NCI-H524 treated with DMSO at 0.1 percent for 48 hours (cell line): ENCODE measurements around the gene FAM78B.

Experiments
- DNase-seq: peaks from one replicate; lab custom pipeline; 2025; lab: John Stamatoyannopoulos, UW

FAM78B gene

DNA sequence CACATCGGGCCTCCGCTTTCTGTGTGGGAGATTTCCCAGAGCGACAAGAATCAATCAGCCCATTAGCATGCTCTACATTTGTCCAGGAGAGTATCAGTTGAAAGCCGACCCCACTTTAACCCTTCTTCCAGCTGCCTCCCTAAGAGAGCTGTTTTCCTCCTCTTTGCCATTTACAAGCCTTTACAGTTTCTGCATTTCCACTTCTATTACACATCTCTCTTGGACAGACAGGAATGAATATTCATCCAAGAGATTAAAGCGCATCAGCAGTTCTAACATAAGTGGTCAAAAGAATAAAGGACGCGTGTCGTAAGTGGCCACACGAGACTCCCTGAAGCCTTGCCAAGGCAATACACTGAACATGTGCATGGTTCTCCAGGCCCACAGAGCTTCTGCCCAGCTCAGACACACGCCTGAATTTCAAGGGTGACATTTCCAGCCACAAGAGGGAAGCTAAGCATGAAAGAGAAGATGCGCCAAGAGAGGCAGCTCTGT is 47.3 kb downstream of the FAM78B start:
- no peak for DNase-seq

DNA sequence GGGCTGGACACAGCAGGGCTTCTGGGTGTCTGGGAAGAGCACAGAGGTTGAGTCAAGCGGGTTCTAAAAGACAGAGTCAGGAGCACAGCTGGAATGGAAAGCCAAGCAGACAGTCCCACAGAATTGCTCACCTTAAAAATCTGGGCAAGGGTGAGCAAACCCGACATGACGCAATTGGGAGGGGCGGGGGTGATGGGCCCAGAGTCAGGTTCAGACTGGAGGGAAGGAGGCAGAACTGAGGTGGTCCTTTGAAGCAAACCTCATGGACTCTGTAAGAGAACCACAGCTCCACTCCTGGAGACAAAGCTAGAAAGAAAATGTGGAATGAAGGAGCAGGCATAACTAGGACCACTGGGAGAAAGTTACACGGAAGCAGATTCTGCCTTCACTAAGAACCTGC is 49.0 kb downstream of the FAM78B start:
- no peak for DNase-seq

DNA sequence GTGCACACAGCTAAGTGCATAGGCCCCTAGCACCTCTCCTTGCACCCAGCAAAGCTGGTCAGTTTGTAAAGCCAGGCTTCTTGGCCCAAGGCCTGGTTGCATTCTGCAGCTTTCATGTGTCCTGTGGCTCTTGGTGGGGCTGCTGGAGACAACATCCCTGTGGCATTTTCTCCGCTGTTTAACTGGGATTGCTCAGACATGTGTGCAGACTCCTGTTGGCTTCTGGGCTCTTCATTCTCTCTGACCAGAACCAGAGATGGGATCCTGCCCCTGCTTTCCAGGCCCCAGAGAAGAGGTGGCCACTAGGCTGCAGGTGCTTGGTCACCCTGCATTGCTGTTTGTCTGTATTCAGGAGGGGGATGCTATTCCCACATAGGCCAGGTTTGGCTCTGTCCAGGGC is 50.8 kb downstream of the FAM78B start:
- no peak for DNase-seq

DNA sequence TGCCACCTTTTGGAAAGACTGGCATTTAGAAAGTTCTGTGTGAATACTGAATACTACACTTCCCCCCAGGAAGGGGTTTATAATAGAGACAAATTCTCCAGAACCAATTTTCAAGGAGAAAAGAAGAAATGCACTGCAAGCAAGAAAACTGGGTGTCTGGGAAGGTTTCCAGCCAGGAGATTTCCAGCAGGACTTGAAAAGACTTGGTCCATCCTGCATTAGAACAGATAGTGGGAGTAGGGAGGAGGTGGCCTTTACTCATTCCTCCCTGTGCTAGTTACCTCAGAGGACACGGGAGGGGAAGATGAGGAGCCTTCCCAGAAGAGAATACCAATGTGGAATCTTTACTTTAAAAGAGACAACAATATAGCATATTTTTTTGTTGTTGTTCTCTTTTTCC is 52.4 kb downstream of the FAM78B start:
- DNase-seq, result no peak

DNA sequence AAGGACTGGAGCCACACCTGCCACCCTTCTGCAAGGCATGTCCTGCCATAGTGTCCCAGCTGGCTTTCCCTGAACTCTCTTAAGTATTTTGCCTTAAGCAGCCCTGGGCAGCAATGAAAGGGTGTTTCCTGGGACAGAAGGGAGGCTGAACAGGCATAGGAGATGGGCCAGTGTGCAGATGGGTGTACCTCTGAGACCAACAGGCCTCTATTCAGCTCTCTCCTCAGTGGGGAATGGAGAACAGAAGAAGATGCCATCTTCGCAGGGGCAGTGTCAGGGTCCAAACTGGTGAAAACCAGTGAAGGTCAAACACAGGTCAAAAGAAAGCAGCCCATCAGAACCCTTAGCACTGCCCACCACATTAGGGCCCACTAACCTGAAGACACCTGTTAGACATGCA is 53.2 kb downstream of the FAM78B start:
- DNase-seq, result no peak

DNA sequence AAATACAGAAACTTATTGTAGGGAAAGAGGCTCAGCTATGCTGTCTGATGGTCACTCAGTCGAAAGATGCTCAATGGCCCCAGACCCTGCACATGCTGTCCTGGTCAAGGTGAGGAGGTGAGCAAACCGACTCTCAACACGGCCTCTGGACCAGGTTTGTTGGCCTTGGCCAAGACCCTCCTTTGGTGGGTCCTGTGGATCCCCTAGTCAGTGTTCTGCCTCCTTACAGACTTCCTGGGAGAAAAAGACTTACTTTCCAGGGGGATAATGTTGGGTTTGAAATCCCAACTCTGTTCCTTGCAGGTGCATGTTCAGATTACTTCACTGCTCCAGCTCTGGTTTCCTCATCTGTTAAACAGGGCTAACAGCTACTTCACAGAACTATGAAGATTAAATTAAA is 53.8 kb downstream of the FAM78B start:
- no peak for DNase-seq

DNA sequence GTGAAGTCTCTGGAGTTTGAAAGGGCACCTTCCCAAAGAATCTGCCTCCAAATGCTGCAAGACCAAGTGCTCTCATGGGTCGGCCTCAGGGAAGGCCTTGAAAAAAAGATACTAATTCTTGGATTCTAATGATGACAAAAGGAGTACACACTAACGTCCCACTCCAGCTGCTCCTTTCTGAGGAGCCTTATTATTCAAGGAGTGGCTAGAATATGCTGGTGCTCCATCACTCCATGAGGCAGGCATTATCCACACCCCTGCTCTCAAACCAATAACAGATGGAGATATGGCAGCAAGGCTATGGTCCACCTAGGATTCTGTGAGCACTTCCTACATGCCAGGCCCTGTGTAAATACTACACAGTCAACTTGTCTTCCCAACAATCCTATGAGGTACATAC is 54.4 kb downstream of the FAM78B start:
- no peak for DNase-seq

DNA sequence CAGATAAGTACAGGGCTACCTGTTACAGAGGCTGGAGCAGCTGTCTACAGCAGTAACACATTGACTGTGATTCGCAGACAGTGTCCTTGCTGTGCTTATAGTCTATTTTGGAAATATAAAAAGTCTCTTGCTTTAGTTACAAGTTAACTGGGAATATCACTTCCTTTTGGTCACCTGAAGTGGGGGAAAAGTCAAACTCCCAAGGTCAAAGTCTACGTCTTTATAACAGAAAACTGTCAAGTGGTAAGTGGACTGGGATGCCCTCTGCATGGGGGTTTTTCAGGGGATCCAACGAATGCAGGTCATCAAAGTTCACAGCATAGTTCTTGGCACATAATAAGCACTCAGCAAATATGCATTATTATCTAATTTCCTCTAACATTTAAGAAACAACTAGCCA is 55.4 kb downstream of the FAM78B start:
- no peak for DNase-seq

DNA sequence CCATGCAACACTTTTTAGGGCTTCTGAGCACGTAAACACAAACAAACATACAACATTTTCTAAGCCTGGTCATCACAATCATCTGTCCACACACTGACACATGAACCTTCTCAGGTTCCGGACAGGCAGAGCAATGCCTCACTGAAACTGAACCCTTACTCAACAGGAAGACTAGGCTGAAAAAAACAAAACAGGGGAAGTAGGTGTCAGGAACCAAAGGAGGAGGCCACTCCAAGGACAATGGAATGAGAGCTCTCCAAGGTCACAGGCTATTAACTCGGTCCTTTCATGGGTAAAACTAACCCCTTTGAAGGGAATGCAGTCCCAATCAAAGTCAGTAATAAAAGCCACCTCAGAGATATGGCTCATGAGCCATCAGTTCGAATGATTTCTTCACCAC is 76.6 kb downstream of the FAM78B start:
- no peak for DNase-seq

DNA sequence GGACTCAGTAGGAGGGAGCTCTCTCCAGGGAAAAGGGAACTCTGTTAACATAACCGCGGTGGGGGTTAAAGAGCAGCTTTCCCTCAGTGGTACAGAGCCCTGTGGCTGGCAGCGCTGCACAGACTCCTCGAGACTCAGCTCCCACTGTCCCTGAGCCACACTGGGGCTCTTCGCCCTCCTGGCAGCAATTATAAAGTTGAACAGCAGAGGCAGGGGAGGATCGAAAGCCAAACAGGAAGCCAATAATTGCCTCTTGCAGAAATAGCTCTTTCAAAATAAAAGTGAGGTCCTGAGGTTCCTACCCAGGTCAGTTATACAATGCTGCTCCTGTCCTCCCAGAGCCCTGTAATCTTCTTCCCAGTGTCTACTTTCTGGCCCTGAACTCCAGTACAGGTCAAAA is 77.0 kb downstream of the FAM78B start:
- no peak for DNase-seq

DNA sequence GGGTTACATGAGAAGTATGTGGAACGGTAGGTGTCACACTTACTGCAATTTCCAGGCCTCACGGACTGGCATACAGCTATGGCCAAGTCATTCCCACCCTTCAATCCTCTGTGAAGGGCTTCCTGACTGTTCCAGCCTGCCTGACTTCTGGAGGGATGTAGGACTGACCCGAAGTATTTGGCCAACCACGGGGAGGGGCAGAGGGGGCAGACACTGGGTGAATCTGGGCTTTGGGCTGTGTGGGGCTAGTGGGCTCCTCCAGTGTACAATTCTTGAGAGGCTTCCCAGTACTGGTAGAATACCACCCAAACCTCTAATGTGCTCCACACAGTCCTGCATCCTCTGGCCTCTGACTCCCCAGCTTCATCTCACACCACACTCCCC is 78.2 kb downstream of the FAM78B start:
- no peak for DNase-seq

DNA sequence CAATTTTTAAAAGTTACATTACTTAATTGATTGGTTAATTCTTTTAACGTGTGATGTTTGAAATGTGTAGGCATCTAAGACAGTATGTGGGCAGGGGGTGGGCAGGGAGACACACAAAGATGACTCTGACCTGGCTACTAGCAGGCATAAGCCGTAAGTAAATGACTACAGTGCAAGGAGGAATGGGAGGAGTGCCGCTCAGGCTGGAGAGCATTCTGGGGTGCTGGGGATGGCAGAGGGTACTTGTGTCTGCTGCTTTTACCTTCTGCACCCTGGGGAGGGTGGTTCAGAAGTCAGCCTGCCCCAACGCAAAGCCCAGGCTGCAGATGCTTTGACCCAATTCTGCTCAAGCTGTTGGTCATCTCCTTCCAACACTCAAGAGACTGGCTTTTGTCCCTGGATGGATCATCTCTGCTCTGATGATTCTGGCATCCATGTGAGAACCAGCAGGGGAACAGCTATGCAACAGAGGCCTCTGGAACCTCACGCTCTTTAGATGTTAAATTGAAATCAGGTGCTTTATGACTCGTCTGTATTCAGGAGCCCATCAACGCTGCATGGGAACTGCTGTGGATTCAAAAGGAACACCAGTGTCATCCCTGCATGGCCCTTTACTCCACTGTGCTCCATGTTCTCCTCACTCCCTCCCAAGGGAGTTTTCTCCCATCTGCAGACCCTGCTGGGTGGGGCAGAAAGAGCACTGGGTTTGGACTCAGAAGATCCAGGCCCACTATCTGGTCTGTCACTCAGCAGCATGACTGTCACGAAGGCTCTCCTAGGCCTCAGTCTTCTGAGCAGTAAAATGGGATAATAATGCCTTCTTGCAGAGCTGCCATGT is 78.8 kb downstream of the FAM78B start:
- no peak for DNase-seq

DNA sequence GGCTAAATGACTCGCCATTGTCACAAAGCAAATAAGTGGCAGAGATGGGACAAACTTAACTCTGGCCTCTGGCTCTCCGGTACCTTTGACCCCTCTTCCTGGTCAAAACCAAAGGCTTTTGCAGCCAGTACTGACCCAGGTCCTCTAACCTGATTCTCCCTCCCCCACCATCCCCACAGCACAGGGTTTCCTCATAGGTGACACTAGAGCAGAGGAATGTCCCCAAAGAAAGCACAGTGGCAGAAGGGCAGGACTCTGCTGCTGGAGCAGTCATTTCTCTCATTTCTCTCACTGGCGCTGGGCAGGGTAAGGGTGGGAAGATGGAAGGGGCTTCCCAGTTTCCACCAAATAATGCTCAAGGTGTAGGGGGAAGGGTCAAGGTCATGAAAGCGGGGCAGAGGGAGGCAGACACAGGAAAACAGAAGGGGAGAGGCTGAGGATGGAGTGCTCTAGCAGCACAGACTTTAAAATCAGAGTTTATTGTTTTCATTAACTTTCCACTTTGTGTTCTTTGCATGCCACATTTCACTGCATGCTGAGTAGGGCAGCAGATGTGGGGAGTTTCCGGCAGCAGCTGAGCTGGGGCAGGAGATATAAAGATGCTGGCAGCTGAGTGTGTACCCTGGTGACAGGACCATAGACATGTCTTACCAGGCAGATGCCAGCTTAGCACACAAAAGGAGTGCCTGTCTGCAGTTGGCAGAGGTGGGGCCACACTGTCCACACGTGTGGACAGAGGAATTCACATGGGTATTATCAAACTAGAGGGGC is 80.5 kb downstream of the FAM78B start:
- no peak for DNase-seq

DNA sequence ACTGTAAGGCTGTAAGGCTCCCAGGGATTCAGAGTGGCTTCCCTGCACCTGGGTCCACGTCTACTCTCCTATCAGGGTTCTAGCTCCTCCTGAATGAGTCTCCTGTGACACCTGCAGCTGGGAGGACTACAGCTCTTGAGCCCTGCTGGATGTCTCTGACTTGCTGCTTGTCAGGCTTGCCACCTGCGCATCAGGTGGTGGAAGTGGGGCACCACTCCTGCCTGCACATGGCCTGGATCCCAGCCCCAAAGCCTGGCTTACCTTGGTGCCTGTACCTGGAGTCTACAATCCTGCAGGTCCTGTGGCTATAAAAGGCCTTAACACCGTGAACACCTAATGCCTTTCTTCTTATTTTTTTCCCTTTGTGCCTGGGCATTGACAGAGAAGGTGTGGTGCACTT is 82.2 kb downstream of the FAM78B start:
- DNase-seq, result no peak

DNA sequence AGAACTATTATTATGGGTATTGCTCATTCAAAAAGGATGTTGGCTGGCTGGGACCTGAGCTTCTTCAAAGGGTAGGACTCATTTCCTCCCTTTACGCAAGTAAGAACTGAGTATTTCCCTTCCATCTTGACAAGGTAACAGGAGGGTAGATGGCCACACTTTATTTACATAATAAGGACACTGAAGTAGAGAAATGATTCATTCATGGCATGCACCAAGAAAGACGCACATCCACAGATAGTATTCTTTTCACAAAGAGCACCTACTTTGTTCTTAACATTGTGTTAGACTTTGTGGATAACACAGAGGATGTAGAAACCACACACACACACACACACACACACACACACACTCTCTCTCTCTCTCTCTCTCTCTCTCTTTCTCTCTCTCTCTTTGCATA is 82.9 kb downstream of the FAM78B start:
- DNase-seq, result no peak

DNA sequence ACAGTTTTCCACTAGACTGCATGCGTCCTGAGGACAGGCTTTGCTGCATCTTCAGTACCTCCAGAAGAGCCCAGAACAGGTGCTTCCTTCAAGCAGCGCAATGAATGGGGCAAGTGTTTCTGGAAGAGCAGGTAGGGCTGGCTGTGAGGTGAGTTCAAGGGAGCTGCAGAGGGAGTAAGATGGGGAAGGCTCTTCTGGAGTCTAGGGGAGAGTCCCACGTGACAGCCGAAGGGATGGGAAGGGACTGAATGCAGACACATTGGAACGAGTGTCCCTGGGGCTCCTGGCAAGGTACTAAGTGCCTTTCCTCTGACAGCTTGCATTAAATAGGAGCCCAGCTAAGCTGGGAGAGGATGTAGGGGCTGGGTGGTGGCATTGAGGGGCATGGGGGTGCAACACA is 84.2 kb downstream of the FAM78B start:
- no peak for DNase-seq

DNA sequence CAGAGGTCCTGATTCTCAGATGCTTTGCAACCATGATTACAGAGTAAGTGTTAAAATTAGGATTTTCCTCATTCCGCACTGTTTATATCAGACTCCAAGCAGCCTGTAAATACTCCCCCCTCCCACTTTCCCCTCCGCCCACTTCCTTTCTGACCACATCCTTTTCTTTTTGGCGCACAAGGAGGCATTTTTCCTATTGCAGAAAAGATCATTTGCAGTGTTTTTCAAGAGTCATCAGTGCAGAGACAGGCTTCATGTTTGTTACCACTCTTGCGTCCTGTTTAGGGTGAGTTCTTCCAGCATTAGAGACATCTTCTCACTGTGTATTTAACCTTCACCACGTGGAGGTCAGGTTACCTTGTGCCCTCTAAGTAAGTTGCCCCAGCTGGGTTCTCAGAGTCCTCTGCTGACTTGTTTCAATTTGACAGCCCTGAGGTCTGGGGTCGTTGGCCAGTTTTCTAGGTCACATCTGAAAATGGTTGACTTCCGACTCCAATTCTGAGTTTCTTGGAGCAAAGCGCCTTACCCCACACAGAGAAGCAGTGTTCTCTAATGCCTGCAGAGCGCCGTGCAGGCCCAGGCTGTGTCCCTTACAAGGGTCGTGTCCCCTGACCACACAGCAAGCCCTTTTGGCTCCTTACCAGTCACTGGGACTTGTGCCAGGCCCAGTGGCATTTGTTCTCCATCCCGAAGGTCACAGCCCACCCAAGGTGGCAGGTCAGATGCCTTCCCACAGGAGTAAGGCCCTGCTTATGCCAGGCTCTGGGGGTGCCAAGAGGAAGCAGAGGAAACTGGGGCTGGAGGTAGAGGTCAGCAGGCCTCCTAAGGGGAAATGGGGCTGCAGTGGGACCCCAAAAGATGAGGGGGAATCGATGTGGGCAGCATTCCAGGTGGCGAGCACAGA is 85.6 kb downstream of the FAM78B start:
- no peak for DNase-seq

DNA sequence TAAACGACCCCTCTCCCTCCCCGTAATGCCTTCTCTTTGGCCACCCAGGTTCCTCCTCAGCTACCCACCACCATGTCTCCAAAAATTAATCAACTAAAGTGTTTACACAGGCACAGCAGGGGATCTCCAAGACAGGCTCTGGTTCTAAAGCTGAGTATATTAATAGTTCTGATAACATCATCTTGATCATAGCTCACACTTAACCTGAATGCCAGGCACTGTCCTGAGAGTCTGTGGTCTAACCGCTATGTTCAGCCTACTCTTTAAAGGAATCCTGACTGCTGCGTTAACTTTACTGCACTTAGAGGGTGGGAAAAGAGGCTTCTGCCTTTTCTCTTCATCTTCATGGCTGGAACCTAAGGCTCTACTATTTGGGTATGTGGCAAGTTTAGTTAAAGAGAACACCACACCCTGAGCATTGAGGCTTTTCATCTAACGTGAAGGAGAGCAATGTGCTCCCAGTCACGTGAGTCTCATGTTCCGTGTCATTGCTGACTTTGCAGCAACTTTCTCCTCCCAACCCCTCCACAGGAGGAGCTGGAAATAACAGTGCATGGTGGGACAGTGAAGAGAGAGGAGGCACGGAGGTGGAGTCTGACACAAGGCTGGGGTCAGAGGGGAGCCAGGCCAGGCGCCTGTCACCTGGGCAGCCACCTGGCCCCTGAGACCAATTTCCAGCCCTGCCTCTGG is 86.4 kb downstream of the FAM78B start:
- DNase-seq, result no peak

DNA sequence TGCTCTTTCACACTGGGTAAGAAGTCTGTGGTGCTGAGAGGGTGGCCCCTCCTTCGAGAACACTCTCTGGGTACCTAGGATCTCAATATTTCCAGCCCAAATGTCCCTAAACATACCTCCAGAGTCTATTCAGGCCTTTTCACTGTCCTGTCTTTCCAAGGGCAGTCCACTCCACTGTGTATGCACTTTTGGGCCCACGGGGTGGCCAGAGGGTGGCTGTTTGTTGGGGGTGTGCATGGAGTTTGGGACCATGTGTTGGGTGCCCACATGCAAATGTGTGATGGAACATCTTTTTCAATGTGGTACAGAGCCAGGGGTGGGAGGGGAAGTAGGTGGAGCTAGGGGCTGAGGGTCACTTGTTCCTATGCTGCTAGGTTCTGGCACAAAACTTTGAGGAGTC is 87.5 kb downstream of the FAM78B start:
- no peak for DNase-seq

DNA sequence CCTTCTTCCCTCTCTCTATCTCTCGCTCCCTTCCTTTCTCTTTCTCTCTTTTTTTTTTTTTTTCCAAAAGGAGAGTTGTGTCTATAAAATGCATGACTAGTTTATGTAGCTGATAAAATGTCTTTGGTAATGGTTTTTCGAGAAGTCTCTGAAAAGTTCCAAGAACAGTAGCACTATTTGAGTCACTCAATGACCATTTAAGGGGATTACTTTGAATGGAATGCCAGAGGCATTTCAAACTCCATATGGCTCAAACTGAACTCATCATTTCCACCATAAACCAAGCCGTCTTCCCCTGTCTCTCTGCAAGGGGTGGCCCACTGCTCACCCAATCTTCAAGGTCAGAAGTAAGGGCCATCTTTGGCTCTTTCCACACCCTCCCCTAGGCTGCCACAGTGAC is 93.3 kb downstream of the FAM78B start:
- DNase-seq, result no peak

DNA sequence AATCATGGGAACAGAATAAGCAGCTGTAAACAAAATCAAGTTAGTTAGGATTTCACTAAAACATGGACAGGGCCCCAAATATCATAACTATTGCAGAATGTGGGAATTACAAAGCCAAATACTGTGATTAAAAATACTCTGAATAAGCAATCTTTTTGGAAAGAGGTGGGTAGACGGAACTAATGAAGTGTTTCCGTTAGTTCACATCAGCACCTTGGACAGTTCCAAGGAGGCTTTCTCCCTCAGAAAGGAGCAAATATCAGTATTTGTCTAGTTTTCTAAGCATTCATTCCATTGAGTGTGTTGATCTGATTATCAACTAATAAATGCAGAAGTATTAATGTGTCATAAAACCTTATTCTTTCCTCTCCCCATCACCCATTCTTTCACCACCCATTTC is 97.4 kb downstream of the FAM78B start:
- DNase-seq, result no peak

DNA sequence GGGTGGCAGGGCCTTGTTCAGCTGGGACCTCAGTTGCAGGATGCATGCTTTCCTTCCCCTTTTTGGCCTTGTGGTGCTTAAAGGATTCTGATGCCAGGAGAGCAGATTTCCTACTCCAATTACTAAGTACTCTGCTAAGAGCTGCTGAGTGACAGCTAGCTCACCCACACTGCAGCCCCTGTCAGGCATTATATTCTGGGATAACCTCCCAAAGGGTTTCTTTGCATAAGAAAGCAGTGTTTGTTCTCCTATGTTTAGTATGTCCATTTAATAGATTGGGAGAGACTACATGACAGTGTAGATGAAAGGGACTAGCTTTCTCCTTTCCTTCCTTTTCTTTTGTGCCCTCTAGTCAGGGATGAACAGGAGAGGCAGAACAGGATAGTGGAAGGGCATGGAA is 100.7 kb downstream of the FAM78B start:
- DNase-seq, result no peak
